ENCODE results near the gene ZRANB2.

ZRANB2 gene, protein sequence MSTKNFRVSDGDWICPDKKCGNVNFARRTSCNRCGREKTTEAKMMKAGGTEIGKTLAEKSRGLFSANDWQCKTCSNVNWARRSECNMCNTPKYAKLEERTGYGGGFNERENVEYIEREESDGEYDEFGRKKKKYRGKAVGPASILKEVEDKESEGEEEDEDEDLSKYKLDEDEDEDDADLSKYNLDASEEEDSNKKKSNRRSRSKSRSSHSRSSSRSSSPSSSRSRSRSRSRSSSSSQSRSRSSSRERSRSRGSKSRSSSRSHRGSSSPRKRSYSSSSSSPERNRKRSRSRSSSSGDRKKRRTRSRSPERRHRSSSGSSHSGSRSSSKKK

DNA sequence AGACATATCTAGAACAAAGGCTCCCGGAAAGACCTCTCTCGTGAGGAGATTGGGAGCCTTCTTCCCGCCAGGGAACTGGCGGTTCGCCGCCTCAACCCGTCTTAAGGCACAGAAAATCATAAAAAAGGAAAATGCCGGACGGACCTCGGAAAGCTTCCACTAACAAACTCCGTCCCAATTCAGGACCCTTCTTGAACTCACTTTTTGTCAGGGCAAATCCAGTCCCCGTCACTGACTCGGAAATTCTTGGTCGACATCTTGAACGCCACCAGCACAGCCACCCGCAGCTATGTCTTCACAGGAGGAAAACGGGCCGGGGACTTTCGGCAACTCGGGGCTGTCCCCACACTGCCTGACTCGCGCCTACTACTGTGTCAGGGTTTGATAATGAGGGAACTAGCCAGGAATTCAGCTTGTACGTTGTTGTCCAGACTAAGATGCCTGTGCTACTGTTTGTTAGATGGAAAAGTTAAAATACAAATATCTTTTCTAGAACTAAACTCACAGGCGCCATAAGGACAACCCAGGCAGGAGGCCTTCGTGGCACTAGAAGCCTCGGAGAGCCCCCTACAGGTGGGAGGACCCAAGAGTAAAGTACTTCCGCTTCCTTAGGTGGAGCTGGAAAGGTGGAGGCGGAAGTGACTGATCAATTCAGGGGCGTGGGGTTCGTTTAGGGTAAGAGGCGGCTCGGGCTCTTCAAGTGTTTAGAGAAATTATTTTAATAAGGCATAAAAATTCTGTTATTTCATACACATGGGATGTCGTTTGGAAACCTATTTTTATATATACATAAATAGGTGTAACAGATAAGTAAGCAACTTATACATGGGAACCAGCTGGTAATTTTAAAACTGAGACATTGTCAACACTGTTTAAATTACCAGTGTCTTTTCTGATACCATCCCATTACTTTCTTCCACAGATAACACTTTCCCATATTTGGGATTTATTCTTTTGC, at the start of gene ZRANB2:
Gene ZRANB2, minus strand, starts transcription at position 297 of the 958 bp plus-strand sequence. Its CDS starts 40 bp downstream, at position 257.
- DNase-seq (ENCODE audit: low spot score), result peak; percentile 96

DNA sequence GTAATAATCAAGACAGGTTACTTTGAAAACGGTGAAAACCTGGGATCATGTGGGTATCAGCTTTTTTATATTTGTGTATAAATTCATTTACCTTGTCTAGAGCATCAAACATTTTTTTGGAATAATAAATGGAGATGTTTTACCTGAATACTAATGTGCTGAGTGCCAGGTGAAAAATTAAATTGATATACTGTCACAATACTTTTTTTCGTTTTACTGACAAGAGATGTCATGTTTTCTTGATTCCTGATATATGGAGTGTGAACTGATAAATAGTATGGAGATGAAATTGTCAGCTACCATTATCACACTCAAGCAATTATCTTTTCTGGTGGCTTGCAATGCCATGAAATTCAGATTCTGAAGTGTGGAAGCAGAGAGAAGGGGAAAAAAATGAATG, 47.2 kb upstream of the ZRANB2 start:
- DNase-seq (ENCODE audit: low spot score), result no peak

DNA sequence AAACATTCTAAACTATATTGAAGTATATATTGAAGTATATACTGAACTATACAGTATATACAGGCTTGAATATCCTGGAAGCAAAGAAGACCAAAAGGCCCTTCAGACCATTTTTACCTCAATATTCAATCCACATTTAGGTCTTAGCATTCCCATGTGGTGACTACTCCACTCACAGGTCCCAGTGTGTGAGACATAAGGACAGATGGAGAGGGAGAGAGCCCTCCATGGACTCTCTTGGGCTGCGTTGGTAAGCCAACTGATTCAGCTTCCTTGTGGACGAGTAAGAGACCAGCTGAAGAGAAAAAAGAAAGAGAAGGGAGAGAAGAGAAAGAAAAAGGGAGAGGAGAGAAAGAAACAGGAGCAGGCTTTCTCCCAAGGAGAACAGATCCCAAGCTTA, 37.3 kb upstream of the ZRANB2 start:
- no peak for DNase-seq (ENCODE audit: low spot score)

DNA sequence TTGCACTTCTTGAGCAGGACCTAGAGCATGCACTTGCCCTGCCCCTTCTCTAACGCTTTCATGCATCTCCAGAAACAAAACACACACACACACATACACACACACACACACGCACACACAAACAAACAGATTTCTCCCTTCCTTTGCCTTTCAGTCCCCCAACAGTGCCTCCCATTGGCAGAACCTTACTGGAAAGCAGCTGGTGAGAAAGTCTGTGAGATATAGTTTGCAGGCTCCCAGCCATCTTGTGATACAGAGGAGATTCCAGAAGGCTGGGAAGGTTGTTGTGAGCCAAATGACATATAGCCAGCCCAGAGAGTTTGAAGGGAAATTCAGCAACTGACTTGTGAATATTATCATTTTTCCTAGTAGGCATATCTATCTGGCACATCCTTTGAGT, 35.9 kb upstream of the ZRANB2 start:
- DNase-seq (ENCODE audit: low spot score), result no peak

DNA sequence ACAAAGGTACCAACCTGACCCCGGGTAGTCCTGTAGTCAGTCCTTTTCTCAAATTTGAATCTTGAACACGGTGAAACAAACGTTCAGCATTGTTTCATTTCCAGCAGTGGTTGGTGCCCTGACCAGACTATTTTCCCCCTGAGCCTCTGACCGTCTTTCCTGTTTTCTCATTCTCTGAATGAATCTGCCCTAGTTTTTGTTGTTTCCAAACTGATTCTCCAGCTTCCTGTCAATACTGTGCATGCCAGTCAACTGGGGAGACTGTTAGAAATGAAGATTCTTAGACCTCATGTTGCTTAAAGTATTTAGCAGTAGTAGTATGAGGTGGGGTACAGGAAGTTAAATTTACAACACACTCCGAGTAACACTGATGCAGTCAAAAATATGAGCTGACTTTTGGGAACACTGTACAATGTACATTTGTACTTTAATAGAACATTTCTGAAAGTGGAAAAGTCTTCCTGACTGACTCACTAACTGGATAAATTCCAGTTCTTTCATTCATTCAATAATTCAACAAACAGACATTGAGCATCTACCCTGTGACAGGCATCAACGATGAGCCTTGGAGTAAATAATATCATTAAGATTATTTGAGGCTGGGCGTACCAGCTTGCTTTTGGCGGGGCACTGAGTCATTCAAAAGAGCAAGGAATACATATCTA, 26.0 kb upstream of the ZRANB2 start:
- DNase-seq (ENCODE audit: low spot score), result no peak

DNA sequence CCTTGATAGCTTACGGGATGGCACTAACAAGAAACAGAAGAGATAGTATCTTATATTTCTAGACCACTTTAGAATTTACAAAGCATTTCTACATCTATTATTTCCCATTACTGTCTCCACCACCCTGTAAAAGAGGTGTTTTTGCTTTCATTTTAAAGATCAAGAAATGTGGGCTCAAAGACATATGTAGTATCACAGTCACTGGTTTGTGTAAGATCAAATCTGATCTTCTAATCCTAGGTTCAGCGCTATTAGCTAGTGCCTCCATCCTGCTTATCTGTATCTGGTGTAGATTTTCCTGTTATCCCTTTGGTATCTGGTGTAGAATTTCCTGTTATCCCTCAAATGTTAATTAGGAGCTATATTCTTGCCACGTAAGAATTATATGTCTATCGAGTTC, 23.6 kb upstream of the ZRANB2 start:
- no peak for DNase-seq (ENCODE audit: low spot score)

DNA sequence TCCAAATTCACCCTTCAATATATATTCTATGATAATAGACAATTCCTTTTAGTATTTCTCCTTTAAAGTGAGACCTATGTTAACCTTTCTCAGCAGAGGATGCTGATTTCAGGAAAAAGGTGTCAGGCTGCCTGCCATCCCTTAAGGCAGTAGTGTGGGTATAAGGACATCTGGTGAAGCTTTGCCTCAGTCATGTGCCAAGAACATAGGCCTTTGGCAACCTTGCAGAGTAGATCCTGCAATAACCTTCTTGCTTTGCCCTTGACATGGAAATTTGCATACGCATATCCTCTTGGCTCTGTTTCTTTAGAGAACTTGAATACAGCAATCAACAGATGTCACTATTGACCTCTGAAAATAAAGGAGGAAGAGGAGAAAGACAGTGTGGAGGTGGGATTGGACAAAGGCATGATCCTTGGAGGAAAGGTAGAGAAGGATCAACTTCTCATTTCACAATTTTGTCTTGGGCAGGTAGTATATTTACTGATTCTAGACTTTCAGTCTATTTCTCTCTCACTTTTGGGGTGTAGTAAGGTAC, 21.1 kb upstream of the ZRANB2 start:
- DNase-seq (ENCODE audit: low spot score), result no peak

DNA sequence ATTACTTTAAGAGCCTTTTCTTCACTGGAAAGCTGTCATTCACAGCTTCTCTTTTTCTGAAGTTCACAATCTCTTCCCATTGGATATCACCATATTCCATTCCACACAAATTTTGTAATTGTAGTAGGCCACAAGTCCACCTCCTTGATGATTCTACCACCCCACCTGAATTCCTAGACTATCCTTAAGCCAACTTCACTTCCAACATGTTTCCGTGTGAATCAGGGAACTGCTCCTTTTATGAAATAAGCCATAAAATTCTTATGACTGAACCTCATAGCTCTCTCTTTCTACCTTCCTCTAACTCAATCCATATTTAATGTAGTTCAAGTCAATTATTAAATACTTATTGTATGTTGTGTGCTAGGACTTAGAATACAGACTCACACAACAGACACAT, 16.6 kb upstream of the ZRANB2 start:
- no peak for DNase-seq (ENCODE audit: low spot score)

DNA sequence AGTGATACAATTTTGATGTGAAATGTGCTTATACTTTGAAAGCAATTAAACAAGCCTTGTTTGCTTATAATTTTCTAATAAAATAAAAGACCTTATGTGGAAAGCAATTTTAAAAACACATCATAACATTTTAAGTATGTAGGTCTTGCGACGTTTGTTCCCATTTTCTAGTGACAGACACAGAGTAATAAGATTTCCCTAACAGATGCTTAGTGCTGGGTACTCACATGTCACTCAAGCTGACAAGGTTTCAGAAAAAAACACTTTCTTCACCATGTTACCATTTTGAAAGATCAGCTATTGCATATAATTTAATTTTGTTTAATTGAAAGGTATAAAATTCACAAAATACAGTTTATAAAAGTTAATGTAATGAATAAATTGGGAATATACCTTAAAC, 14.1 kb upstream of the ZRANB2 start:
- DNase-seq (ENCODE audit: low spot score), result no peak

DNA sequence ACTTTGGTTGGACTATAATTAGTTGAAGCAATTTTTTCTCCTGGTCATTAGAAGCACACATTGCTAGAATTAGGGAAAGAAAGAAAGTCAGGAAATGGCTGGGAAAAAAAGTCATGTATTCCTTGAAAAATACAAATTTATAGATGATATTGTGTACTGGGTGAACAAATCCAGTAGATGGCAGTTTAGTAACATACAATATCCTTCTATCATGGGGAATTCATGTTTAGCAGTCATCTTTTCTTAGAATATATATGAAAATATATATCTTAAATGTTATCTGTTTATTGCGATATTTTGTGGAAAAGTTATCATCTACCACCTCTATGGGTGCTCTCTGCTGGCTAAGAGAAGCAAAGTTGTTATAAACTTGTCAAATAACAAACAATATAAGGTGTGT, 13.1 kb upstream of the ZRANB2 start:
- peak; percentile 27 for DNase-seq (ENCODE audit: low spot score)

DNA sequence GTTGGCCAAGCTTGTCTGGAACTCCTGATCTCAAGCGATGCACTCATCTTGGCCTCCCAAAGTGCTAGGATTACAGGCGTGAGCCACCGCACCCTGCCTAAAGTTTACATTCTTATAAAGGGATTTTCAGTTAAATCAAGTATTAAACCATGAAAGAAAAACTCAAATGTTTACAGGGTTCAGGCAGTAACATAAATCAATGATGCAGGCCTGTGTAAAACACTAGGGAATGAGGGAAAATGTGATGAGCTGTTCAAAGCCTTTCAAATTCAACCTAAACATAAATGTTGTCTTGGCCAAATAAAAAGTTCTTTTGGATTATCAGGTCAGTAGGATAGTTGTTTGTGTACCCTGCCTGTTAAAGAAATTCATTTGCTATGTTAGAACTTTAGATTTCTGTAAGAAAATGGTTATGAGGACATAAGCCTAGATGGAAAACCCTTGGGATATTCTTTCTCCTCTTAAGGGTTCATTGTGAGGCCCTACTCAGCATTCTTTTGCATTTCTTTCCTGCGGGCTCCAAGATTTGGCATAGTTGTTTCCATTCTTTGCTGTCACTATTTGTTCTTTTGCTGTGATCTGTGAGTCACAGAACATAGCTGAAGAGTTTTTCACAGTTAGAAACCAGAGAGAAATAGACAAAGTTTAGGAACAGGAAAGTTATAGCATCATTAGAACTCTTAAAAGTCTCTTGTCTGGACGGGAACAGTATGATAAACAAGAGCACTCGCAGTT, 8.9 kb upstream of the ZRANB2 start:
- no peak for DNase-seq (ENCODE audit: low spot score)

DNA sequence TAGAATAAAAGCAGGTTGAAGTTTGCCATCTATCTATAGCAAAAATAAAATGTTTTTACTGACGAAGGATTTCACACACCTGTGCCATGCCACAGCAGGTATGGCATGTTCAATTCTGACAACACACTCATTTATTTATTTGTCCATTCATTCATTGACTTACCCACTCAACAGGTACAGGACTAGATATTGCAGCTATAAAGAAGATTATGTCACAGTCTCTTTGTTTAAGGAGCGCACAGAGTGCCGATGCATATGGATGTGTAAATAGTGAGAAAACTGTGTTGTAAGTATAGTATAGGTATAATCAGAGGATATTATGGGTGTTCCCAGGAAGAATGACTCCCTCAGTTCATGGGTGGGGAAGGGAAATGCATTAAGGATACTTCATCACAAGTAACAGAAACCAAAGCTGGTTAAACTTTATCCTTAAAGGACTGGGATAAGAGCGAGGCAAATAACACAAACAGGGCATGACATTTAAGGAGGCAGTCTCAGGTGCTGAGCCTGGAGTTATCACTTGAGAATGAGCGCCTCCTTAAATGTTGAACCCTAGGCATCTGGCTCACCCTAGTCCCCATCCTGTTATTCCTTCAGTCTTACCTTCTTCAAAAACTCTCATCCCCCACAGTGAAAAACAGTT, 7.9 kb upstream of the ZRANB2 start:
- no peak for DNase-seq (ENCODE audit: low spot score)

DNA sequence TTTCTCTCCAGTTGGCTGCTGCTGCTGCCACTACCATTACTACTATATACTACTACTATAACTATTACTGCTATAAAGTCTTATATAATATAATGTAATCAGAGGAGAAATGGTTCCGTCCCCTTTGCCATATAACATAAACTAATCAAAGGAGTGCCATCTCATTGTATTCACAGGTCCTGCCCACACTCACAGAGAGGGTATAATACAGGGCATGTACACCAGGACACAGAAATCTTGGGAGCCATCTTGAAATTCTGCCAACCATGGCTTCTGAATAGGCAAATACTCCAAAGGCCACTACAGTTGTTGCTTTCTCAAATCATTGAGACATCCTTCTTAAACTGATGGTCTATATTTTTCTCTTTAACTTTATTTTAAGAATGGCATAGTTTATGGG, 6.9 kb upstream of the ZRANB2 start:
- no peak for DNase-seq (ENCODE audit: low spot score)

DNA sequence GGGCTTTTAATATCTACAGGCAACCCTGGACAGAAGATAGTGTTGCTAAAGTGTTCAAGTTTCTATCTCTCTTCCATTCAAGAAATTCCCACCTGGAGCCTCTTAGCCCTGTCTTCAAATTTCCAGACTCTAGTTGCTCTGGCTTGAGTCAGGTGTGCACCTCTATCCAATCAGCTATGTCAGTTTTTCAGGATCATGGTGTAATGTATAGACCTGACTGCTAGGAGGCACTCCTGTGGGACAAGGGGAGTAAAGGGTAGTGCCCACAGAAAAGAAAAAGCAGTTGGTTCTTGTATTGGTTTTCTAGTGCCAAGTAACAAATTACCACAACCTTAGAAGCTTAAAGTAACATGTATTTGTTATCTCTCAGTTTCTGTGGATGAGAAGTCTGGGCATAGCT, 6.2 kb upstream of the ZRANB2 start:
- DNase-seq (ENCODE audit: low spot score), result no peak

DNA sequence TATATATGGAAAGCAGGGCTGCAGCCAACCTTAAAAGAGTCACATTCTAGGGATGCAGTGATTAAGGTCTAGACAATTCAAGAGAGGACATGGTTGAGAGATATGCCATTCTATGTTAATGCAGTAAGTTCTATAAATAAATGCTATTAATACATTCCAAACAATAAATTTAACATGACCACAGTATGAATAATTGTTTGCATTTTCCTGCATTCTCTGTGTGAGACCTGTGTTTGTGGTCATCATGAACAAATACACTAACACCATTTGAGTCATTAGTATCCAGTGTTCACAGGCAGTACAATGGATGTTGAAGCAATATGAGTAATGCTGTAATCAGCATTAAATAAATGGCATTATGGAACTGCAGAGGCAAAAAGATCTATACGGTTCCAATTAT, 5.5 kb upstream of the ZRANB2 start:
- DNase-seq (ENCODE audit: low spot score), result no peak

DNA sequence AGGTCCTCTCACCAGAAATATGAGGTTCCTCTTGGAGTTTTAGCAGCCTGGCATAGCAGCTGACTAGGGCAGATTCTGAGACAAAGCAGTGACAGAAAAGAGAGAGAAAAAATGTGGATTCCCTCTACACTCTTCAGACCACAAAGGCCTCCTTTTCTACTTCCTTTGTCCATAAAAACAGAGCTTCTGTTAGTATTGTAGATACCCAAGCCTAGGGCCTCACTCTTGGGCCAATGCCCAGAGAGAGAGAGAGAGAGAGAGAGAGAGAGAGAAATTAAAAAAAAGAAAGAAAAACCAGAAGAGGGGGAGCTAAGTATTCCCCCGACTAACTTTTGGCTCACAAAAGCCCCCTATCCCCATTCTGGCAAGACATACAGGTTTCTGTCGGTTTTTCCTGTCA, 2.4 kb upstream of the ZRANB2 start:
- DNase-seq (ENCODE audit: low spot score), result peak; percentile 96

DNA sequence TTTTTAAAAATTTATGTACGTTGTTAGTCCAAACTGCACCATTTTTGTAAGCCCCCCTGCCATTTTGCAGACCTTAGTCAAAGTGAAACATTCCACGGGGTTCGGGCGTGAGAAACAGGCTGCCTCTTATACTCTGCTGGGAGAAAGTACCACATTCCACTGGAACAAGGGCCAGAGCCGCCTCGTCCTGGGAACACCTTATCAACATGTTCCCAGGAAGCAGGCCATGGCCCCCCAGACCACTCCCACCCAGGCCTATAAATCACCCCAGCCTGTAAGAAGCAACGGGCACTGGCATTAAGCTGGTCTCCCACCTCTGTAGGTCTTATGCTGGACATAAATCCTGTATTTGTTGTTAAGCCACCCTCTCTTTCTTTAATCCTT, 854 bp upstream of the ZRANB2 start:
- DNase-seq (ENCODE audit: low spot score), result peak; percentile 13

DNA sequence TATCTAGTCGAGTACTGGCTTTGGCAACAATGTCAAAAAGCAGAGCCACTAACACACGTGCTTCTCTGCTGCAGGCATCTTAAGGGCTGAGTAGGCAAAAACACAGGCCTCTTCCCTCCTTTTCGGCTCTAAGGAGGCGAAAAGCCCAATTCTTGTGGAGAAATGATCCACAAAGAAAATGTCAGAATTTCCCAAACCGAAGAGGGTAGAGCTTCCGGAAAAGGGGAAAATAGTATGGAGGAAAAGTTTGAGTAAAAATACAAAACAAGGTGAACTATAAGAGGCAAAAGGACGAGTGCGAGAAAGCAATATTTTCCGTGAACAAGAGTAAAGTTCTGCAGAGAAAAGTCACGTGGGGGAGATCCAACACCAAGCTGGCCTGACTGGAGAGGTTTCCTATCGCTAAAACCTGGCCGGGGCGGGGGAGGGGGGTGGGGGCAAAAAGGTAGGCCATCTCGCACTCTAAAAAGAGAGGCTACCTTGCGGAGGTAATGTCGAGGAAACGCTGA, 551 bp downstream of the ZRANB2 start:
- peak; percentile 32 for DNase-seq (ENCODE audit: low spot score)

DNA sequence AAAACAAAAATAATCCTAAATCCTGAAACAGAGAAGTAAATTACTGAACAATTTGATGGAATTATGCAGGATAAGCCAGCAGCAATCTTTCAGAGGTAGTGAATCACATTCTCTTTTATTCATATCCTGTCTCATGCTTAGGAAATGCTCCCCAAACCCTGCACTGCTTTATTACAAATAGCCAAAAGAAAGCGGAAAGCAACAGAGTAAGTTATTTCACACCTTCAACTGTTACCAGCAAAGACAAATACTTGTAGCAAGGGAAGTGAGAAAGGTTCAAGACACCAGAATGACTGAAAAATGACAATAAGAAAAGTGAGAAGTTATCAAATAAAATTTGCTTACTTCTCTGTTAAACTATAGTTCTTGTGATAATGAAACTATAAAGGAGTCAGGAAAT, 6.2 kb downstream of the ZRANB2 start:
- DNase-seq (ENCODE audit: low spot score), result no peak

DNA sequence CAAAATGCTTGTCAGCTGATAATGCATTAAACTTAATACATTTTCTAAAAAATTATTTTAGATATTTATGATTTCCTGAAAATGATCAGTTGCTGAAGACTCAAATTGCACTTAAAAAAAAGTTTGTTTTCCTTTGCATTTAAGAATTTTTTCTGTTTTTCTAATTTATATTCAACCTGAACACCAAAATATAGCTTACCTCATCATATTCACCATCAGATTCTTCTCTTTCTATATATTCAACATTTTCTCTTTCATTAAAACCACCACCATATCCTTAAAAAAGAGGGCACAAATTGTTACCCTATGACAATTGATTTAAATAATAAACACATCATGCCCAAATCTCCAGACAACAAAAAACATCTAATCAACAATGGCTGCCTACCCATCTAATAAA, 8.6 kb downstream of the ZRANB2 start:
- no peak for DNase-seq (ENCODE audit: low spot score)

DNA sequence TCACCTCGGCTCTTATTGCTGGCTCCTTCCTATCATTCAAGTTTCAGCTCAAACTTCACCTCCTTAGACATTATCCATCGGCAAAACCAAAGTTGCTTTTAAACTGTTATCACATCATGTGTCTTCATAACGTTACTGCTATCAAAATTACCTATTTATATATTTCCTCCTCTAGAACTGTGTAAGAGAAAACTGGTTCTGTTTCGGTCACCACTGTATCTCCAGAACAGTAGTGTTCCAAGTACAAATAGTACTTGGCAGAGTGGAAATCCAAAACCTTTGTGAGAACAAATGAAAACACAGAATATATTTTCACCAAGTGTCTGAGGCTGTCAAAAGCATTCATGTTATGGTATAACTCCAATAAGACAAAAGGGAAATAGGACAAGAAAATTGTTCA, 9.1 kb downstream of the ZRANB2 start:
- no peak for DNase-seq (ENCODE audit: low spot score)

All from pons (tissue), 1 donor.